Thyroid gland (tissue), 4 donors: ENCODE data around the gene MUC6. TPM values are rescaled to one million over a fixed set of nuclear protein-coding genes. Genes with fewer than 3 reads are reported as not detected.

Experiments
- DNase-seq, 2 donors: peaks; one replicate each; pipeline ENCODE4 v3.0.0-alpha.2; 2019
- H3K27ac ChIP-seq, 3 donors: fragments of 200-600 bp; sonication (generic); 1 replicate in 2 of 3; 2 replicates in 1 of 3; pipeline ENCODE4 v1.5.1; 2016 to 2019; ENCODE audit warnings: mild to moderate bottlenecking in 1 of 3, moderate library complexity in 1 of 3
- H3K27me3 ChIP-seq: fragments of 200-600 bp; sonication (generic); one replicate; pipeline ENCODE4 v1.5.1; 2019
- H3K36me3 ChIP-seq, 2 donors: fragments of 200-600 bp; sonication (generic); one replicate each; pipeline ENCODE4 v1.5.1; 2016 to 2019
- H3K4me1 ChIP-seq, 2 donors: fragments of 200-600 bp; sonication (generic); one replicate each; pipeline ENCODE4 v1.5.1; 2017 to 2019
- H3K4me3 ChIP-seq, 3 donors: fragments of 200-600 bp; sonication (generic); replicated peaks in 1 of 3; 1 replicate in 2 of 3; 2 replicates in 1 of 3; pipeline ENCODE4 v1.5.1; 2016; ENCODE audit warnings: mild to moderate bottlenecking in 1 of 3
- H3K9me3 ChIP-seq: fragments of 200-600 bp; sonication (generic); one replicate; pipeline ENCODE4 v1.5.1; 2017
- POLR2A ChIP-seq, 2 donors: fragments of 450-650 bp; IDR thresholded peaks; one replicate each; pipeline ENCODE4 v1.6.1; 2017; ENCODE audit warnings: antibody characterized with exemption in 2 of 2, mild to moderate bottlenecking in 2 of 2, moderate library complexity in 1 of 2
- WGBS, 2 donors: methylation state at CpG; one replicate each; pipeline ENCODE4 v1.1.5; 2017; 5-methylcytosine and 5-hydroxymethylcytosine counted together
- intact Hi-C: fragments of 100-400 bp; cut with DNase I; formaldehyde crosslinking; loops from one replicate; pipeline ENCODE4 v1.15.1; 2023
- total RNA-seq, 4 donors: library from RNA; depleted of rRNA; stranded (reverse); fragments of >200 nt; gene quantifications; one replicate each; pipeline ENCODE4 v1.2.3, GENCODE V29; 2016
- TF ChIP-seq, protein P1 (sequence below), 6 experiments: fragments of 200-600 bp in 3 of 6; fragments of 450-650 bp in 3 of 6; sonication (generic) in 3 of 6; IDR thresholded peaks; one replicate each; pipeline ENCODE4 v1.5.1; 2016 to 2019; ENCODE audit warnings: antibody characterized with exemption in 6 of 6, mild to moderate bottlenecking in 2 of 6, inconsistent platforms in 1 of 6, moderate library complexity in 1 of 6

The MUC6 gene
- total RNA-seq, 4 donors from 2014 or later = not detected

DNA sequence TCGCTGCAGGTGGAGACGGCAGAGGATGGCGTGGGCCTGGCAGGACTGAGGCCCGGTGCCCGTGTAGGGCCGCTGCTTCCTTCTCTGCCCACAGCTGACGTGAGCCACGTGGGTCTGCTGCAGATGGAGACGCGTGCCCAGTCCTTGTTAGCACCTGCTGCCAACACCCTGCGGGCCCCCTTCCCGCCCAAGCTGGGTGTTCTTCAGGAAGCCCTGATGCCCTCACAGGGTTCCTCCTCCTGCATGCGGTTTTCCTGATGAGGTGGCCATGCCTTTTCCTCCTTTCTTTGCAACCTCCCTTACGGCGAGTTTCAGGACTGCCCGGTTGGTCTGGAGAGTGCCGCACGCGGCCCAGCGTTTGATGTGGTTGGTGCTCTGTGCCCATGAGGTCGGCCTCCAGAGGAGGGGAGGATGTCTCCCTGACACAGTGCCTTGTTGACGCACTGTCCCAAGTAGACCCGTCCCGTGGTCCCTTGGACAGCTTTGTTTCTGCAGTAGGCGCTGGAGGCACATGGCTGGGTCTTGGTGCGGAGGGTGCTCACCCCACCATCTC is 66.1 kb downstream of the MUC6 start:
- TF ChIP-seq, protein P1, sequence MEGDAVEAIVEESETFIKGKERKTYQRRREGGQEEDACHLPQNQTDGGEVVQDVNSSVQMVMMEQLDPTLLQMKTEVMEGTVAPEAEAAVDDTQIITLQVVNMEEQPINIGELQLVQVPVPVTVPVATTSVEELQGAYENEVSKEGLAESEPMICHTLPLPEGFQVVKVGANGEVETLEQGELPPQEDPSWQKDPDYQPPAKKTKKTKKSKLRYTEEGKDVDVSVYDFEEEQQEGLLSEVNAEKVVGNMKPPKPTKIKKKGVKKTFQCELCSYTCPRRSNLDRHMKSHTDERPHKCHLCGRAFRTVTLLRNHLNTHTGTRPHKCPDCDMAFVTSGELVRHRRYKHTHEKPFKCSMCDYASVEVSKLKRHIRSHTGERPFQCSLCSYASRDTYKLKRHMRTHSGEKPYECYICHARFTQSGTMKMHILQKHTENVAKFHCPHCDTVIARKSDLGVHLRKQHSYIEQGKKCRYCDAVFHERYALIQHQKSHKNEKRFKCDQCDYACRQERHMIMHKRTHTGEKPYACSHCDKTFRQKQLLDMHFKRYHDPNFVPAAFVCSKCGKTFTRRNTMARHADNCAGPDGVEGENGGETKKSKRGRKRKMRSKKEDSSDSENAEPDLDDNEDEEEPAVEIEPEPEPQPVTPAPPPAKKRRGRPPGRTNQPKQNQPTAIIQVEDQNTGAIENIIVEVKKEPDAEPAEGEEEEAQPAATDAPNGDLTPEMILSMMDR (IDR thresholded peaks at IDR 0.05) = no peak
- TF ChIP-seq POLR2A (IDR thresholded peaks at IDR 0.05) = no peak
- no peak overlapping the region for H3K4me3 ChIP-seq
- H3K9me3 ChIP-seq = no peaks in the 10 kb centered on the region
- H3K4me1 ChIP-seq = peaks cover 9 to 10% of the 10 kb centered on the region in 2 donors
- H3K27me3 ChIP-seq = no peaks in the 10 kb centered on the region
- DNase-seq = no peak
- no peak overlapping the region for H3K27ac ChIP-seq
- H3K36me3 ChIP-seq = peaks cover 27 to 31% of the 10 kb centered on the region in 2 donors
- intact Hi-C loops = no loop called here
- 80 to 93% methylated on average over 22 to 26 of the region's 26 CpGs for WGBS, 2 donors

DNA sequence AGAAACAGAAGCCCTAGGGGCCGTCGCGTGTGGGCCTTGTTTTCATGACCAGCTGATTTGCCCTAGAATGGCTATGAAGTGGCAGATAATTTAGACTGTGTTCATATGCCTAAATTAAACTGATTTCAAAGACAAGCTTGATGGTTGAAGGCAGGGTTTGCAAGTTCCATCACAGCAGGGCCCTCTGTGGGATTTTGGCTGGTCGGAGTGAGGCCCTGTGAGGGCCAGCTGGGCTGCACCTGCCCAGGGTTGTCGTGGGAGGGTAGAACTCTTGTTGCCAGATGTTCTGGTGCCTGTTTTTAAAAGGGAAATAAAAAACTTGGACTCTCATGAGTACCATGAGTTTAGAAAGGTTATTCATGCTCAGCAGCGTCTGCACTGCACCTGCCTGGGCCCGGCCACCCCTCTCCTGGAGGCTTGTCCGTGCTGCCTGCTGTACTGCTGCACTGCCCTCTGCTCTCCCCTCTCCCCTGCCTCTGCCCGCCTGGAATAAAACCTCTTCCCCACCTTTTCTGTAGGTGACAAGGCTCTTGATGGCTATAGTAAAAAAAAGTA is 66.8 kb downstream of the MUC6 start:
- Histone ChIP-seq H3K27ac (no peak overlapping the region), H3K27me3 (no peaks in the 10 kb centered on the region), H3K4me3 (no peak overlapping the region), H3K9me3 (no peaks in the 10 kb centered on the region), H3K4me1 (peaks cover 9 to 10% of the 10 kb centered on the region in 2 donors), H3K36me3 (peaks cover 27 to 31% of the 10 kb centered on the region in 2 donors)
- intact Hi-C loops = no loop called here
- 93 to 95% methylated on average over 9 of the region's 9 CpGs for WGBS, 2 donors
- DNase-seq = no peak
- TF ChIP-seq, protein P1 (IDR thresholded peaks at IDR 0.05) = no peak
- no peak for TF ChIP-seq POLR2A (IDR thresholded peaks at IDR 0.05)

DNA sequence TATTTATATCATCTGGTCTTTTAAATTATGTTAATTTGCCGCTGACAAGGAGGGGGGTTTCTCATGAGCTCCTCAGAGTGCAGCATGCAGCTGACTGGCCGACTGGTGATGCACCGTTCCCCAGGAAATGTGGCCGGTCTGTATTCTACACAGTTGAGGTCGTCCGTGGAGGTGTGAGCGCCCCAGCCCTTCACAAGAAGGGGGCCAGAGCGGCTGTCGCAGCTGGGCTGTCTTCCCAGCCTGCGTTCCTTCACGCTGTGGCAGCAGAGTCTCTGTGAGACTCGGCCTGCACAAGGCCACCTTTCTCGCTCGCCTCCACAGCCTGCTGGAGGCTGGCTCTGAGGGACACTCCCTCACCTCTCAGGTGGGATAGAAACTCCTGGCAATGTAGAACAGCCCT is 67.7 kb downstream of the MUC6 start:
- WGBS, 2 donors = 92 to 93% methylated on average over 14 of the region's 14 CpGs
- intact Hi-C loops = no loop called here
- TF ChIP-seq, protein P1 (IDR thresholded peaks at IDR 0.05) = no peak
- TF ChIP-seq POLR2A (IDR thresholded peaks at IDR 0.05) = no peak
- no peaks in the 10 kb centered on the region for H3K27me3 ChIP-seq
- H3K36me3 ChIP-seq = peaks cover 23 to 27% of the 10 kb centered on the region in 2 donors
- no peaks in the 10 kb centered on the region for H3K9me3 ChIP-seq
- no peak overlapping the region for H3K27ac ChIP-seq
- H3K4me1 ChIP-seq = peaks cover 9 to 10% of the 10 kb centered on the region in 2 donors
- no peak overlapping the region for H3K4me3 ChIP-seq
- DNase-seq = no peak

DNA sequence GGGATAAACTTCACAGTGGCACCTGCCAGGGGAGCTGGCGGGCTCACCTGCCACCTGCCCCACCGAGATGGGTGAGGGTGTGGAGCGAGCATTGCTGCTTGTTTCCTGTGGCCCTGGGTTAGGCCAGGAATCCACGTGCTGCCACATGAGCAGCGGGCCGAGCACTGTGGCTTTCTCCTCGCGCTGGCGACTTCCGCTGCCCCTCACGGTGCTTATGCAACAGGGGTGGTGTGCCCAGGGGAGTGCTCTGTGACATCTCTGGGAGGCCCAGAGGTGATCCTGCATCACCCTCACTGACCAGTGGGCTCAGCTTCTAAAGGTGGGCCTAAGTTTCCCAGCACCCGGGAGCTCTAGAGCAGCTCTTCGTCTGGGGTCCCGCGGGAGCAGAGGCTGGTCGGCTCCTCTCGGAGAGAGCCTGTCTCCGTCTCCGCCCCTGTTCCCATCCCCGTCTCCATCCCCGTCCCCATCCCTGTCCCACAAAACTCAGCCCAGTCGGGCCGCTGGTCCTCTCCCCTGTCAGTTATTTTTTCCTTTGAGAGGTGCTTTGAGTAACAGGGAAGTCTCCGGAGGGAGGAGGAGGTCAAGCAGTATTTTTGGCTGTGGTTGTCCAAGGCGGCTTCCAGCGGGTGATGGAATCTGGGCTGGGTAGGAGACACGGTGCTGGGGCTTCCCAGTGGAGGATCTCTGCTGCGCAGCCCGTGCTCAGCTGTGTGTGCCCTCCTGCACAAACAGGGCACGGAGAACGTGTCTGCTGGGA is 68.3 kb downstream of the MUC6 start:
- Histone ChIP-seq H3K36me3 (peaks cover 17 to 20% of the 10 kb centered on the region in 2 donors), H3K27ac (no peak overlapping the region), H3K27me3 (no peaks in the 10 kb centered on the region), H3K9me3 (no peaks in the 10 kb centered on the region), H3K4me1 (peaks cover 9 to 10% of the 10 kb centered on the region in 2 donors), H3K4me3 (no peak overlapping the region)
- 83 to 86% methylated on average over 26 to 31 of the region's 31 CpGs for WGBS, 2 donors
- no peak for DNase-seq
- TF ChIP-seq, protein P1 (IDR thresholded peaks at IDR 0.05) = no peak
- TF ChIP-seq POLR2A (IDR thresholded peaks at IDR 0.05) = no peak
- intact Hi-C loops = no loop called here
